ENCODE results near the gene YTHDF2.
"Not testable (repeated sequence)": the region's sequence is repeated elsewhere in the genome, so short reads cannot be mapped to it uniquely, and the experiment has no call there.

Gene YTHDF2

DNA sequence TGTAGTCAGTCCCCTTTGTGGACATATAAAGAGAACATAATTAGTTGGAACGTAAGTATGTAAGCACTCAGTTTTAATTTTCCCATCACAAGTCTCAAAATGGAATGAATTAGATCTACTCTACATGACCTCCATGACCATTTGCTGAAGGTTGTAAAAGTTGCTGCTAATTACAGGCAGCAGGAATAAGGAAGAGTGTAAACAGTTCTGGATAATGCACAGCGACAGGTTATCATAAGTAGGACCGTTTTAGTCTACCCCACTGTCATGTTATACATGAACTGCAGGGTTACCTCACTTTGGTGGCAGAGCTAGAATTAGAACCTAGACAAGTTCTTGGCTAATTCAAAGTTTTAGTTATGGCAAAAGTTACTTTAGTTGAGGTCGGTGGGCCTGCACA, 21.7 kb downstream of the YTHDF2 start:
- Histone ChIP-seq H3K4me1 (ENCODE audit: control insufficient read depth, insufficient read depth, low read length) (no peaks in the 10 kb centered on the region), H3K27ac (ENCODE audit: low read length) (no peak overlapping the region), H3K27me3 (ENCODE audit: control insufficient read depth, insufficient read depth, low read length) (no peaks in the 10 kb centered on the region), H3K9me3 (ENCODE audit: control insufficient read depth, insufficient read depth, low read length) (no peaks in the 10 kb centered on the region), H3K36me3 (ENCODE audit: control insufficient read depth, insufficient read depth, low read length) (no peaks in the 10 kb centered on the region; the same call in 1 of the 2 replicates), H3K4me3 (ENCODE audit: low read length) (no peak overlapping the region)
- no CpG with 5 or more reads among the region's 4 CpGs for WGBS (ENCODE audit: insufficient coverage, insufficient read length)
- DNase-seq (ENCODE audit: low read depth, low spot score) = no peak

DNA sequence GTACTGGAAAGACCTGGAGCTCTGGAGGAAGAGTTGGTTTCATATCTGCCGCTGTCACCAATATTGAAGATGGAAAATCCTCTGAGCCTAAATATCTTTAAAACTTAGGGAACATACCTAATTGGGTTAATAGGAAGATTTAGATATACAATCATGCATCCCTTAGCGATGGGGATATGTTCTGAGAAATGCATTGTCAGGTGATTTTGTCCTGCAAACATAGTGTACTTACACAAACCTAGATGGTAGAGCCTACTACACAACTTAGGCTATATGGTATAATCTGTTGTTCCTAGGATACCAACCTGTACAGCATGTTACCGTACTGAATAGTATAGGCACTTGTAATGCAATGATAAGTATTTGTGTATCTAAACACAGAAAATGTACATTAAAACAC, 22.5 kb downstream of the YTHDF2 start:
- Histone ChIP-seq H3K4me1 (ENCODE audit: control insufficient read depth, insufficient read depth, low read length) (no peaks in the 10 kb centered on the region), H3K36me3 (ENCODE audit: control insufficient read depth, insufficient read depth, low read length) (no peaks in the 10 kb centered on the region; the same call in 1 of the 2 replicates), H3K27me3 (ENCODE audit: control insufficient read depth, insufficient read depth, low read length) (no peaks in the 10 kb centered on the region), H3K4me3 (ENCODE audit: low read length) (no peak overlapping the region), H3K27ac (ENCODE audit: low read length) (no peak overlapping the region), H3K9me3 (ENCODE audit: control insufficient read depth, insufficient read depth, low read length) (no peaks in the 10 kb centered on the region)
- no peak for DNase-seq (ENCODE audit: low read depth, low spot score)
- WGBS (ENCODE audit: insufficient coverage, insufficient read length) = no CpG with 5 or more reads among the region's 3 CpGs

DNA sequence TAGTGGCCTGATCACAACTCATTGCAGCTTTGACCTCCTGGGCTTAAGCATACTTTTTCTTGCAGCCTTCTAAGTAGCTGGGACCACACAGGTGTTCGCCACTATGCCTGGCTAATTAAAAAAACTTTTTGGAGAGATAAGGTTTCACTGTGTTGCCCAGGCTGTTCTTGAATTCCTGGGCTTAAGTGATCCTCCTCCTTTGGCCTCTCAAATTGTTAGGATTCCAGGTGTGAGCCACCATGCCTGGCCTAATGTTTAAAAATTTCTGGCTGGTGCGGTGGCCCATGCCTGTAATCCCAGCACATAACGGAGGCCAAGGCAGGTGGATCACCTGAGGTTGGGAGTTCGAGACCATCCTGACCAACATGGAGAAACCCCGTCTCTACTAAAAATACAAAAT, 24.4 kb downstream of the YTHDF2 start:
- DNase-seq (ENCODE audit: low read depth, low spot score) = no peak
- Histone ChIP-seq H3K36me3 (ENCODE audit: control insufficient read depth, insufficient read depth, low read length) (no peaks in the 10 kb centered on the region; the same call in 1 of the 2 replicates), H3K4me1 (ENCODE audit: control insufficient read depth, insufficient read depth, low read length) (no peaks in the 10 kb centered on the region), H3K27ac (ENCODE audit: low read length) (no peak overlapping the region), H3K9me3 (ENCODE audit: control insufficient read depth, insufficient read depth, low read length) (no peaks in the 10 kb centered on the region), H3K4me3 (ENCODE audit: low read length) (no peak overlapping the region), H3K27me3 (ENCODE audit: control insufficient read depth, insufficient read depth, low read length) (no peaks in the 10 kb centered on the region)
- WGBS (ENCODE audit: insufficient coverage, insufficient read length) = no CpG with 5 or more reads among the region's 5 CpGs

DNA sequence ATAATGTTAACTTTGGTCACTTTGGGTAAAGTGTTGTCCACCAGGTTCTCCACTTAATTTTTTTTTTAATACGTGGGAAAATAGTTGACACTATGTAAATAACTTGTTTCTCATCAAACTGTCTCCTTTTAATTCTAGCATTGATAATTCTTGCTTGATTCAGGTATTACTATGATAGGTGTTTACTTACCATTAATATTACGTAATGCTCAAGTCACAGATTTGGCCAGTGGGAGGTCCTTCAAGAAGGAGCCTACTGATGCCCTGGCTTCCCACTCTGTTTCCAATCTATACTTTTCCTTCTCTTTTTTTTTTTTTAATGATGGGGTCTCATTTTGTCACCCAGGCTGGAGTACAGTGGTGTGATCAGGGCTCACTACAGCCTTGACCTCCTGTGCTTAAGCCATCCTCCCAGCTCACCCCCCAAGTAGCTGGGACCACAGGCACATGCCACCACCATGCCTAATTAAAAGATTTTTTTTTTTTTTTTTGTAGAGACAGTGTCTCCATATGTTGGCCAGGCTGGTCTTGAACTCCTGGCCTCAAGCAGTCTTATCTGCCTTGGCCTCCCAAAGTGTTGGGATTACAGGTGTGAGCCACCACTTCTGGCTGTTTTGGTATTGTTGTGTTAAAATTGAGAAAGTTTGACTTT, 29.9 kb downstream of the YTHDF2 start:
- Histone ChIP-seq H3K36me3 (ENCODE audit: control insufficient read depth, insufficient read depth, low read length) (peaks cover 4% of the 10 kb centered on the region; the same call in 1 of the 2 replicates), H3K9me3 (ENCODE audit: control insufficient read depth, insufficient read depth, low read length) (no peaks in the 10 kb centered on the region), H3K4me3 (ENCODE audit: low read length) (no peak overlapping the region), H3K27me3 (ENCODE audit: control insufficient read depth, insufficient read depth, low read length) (no peaks in the 10 kb centered on the region), H3K4me1 (ENCODE audit: control insufficient read depth, insufficient read depth, low read length) (no peaks in the 10 kb centered on the region), H3K27ac (ENCODE audit: low read length) (no peak overlapping the region)
- WGBS (ENCODE audit: insufficient coverage, insufficient read length) = no CpG with 5 or more reads among the region's 2 CpGs
- no peak for DNase-seq (ENCODE audit: low read depth, low spot score)

DNA sequence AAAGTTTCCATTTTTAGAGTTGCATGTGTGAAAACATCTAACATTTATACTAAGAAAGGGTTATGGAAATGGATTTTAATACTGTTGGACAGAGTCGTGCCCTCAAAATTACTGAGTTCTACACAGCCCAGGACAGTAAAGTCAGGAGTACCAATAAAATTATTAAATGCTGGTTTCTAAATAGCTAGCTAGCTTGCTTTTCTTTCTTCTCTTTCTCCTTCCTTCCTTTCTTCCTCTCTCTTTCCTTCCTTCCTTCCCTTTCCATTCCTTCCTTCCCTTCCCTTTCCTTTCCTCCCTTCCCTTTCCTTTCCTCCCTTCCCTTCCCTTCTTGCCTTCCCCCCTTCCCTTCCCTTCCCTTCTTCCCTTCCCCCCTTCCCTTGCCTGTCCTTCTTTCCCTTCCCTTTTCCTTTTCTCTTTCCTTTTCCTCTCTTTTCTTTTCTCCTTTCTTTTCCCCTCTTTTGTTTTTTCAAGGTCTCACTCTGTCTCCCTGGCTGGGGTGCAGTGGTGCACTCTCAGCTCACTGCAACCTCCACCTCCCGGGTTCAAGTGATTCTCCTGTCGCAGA, 33.9 kb downstream of the YTHDF2 start:
- H3K9me3 ChIP-seq (ENCODE audit: control insufficient read depth, insufficient read depth, low read length) = no peaks in the 10 kb centered on the region
- DNase-seq (ENCODE audit: low read depth, low spot score) = no peak
- no peaks in the 10 kb centered on the region for H3K27me3 ChIP-seq (ENCODE audit: control insufficient read depth, insufficient read depth, low read length)
- H3K36me3 ChIP-seq (ENCODE audit: control insufficient read depth, insufficient read depth, low read length) = peaks cover 4% of the 10 kb centered on the region; the same call in 1 of the 2 replicates
- H3K4me1 ChIP-seq (ENCODE audit: control insufficient read depth, insufficient read depth, low read length) = no peaks in the 10 kb centered on the region
- no peak overlapping the region for H3K4me3 ChIP-seq (ENCODE audit: low read length)
- no peak overlapping the region for H3K27ac ChIP-seq (ENCODE audit: low read length)
- WGBS (ENCODE audit: insufficient coverage, insufficient read length) = no CpG with 5 or more reads among the region's 3 CpGs

DNA sequence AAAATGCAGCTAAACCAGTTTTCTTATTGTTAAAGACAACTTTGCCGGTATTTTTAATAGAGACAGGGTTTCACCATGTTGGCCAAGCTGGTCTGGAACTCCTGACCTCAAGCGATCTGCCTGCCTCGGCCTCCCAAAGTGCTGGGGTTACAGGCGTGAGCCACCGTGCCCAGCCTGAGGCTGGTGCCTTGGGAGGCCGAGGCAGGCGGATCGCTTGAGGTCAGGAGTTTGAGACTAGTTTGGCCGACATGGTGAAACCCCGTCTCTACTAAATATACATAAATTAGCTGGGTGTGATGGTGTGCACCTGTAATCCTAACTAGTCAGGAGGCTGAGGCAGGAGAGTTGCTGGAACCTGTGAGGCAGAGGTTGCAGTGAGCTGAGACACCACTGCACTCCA, 35.2 kb downstream of the YTHDF2 start:
- H3K36me3 ChIP-seq (ENCODE audit: control insufficient read depth, insufficient read depth, low read length); H3K27ac ChIP-seq (ENCODE audit: low read length): not testable (repeated sequence)
- no CpG with 5 or more reads among the region's 10 CpGs for WGBS (ENCODE audit: insufficient coverage, insufficient read length)

DNA sequence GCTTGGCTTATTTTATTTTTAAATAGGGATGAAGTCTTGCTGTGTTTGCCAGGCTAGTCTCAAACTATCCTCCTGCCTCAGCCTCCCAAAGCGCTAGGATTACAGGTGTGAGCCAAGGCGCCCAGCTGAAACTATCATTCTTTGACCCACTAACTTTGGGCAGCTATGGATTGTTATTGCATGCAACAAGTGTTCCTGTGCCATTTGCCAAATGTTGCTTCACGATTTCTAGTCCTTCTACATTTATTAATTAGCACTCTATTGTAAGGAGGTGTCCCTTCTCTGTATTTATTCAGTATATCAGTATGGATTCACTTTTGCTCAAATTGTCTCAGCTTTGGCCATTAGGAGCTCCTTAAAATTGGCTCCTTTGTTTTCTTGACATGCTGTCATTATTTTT, 36.4 kb downstream of the YTHDF2 start:
- WGBS (ENCODE audit: insufficient coverage, insufficient read length) = no CpG with 5 or more reads among the region's 3 CpGs
- H3K4me3 ChIP-seq (ENCODE audit: low read length) = no peak overlapping the region
- H3K4me1 ChIP-seq (ENCODE audit: control insufficient read depth, insufficient read depth, low read length) = no peaks in the 10 kb centered on the region
- no peaks in the 10 kb centered on the region for H3K9me3 ChIP-seq (ENCODE audit: control insufficient read depth, insufficient read depth, low read length)
- peaks cover 4% of the 10 kb centered on the region; the same call in 1 of the 2 replicates for H3K36me3 ChIP-seq (ENCODE audit: control insufficient read depth, insufficient read depth, low read length)
- no peaks in the 10 kb centered on the region for H3K27me3 ChIP-seq (ENCODE audit: control insufficient read depth, insufficient read depth, low read length)
- DNase-seq (ENCODE audit: low read depth, low spot score) = no peak
- no peak overlapping the region for H3K27ac ChIP-seq (ENCODE audit: low read length)

More for the DNA sequence above, 35.2 kb downstream of the YTHDF2 start:
- not testable (repeated sequence) for H3K27me3 ChIP-seq (ENCODE audit: control insufficient read depth, insufficient read depth, low read length); H3K9me3 ChIP-seq (ENCODE audit: control insufficient read depth, insufficient read depth, low read length); H3K4me1 ChIP-seq (ENCODE audit: control insufficient read depth, insufficient read depth, low read length); DNase-seq (ENCODE audit: low read depth, low spot score); H3K4me3 ChIP-seq (ENCODE audit: low read length)

DNA sequence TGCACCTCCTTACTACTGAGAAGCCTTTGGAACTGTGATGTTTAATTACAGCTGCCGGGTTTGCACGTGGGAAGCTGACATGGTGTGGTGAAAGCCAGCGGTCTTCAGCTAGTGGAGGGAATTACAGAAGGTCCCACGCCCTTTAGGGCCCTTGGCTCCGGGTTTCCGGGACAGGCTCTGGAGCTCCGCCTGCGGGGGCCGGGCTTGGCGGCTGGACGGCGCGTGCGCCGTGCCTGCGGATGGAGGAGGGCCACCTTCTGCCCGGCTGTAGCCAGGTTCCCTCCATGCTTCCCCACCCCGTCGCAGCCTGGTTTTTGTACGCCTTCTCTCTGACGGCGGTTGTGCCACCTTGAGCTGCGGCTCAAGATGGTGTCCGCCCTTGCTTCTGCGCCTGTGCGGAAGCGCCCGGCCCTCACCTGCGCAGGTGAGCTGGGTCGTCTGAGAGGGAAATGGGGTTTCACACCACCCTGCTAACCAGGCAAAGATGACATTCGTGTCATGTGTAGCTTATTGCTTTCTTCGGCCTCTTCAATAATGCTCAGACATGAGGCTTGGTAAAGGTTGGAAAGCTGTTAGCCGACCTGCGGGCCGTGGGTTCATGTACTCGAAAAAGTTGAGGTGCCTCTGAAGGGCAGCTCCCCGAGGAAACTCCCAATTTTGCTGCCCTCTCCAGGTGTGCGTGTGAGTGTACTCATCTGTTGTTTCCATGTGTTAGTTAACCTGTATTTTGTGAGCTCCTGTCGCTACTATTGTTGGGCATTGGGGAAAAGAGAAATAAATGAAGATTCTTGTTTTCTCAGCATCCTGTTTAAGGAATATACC, 38.6 kb downstream of the YTHDF2 start:
- DNase-seq (ENCODE audit: low read depth, low spot score) = no peak
- H3K36me3 ChIP-seq (ENCODE audit: control insufficient read depth, insufficient read depth, low read length) = no peaks in the 10 kb centered on the region
- no CpG with 5 or more reads among the region's 39 CpGs for WGBS (ENCODE audit: insufficient coverage, insufficient read length)
- H3K4me3 ChIP-seq (ENCODE audit: low read length) = no peak overlapping the region
- no peaks in the 10 kb centered on the region for H3K9me3 ChIP-seq (ENCODE audit: control insufficient read depth, insufficient read depth, low read length)
- H3K4me1 ChIP-seq (ENCODE audit: control insufficient read depth, insufficient read depth, low read length) = no peaks in the 10 kb centered on the region
- no peak overlapping the region for H3K27ac ChIP-seq (ENCODE audit: low read length)
- H3K27me3 ChIP-seq (ENCODE audit: control insufficient read depth, insufficient read depth, low read length) = no peaks in the 10 kb centered on the region

DNA sequence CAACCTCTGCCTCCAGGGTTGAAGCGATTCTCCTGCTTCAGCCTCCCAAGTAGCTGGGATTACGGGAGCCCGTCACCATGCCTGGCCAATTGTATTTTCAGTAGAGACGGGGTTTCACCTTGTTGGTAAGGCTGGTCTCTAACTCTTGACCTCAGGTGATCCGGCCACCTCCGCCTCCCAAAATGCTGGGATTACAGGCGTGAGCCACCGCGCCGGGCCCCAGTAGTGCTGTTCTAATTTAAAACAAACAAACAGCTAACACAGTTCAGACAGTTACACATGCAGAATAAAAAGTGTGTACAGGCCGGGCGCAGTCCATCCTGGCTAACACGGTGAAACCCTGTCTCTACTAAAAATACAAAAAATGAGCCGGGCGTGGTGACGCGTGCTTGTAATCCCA, 39.6 kb downstream of the YTHDF2 start:
- H3K9me3 ChIP-seq (ENCODE audit: control insufficient read depth, insufficient read depth, low read length) = no peaks in the 10 kb centered on the region
- WGBS (ENCODE audit: insufficient coverage, insufficient read length) = no CpG with 5 or more reads among the region's 17 CpGs
- H3K4me3 ChIP-seq (ENCODE audit: low read length) = no peak overlapping the region
- H3K27me3 ChIP-seq (ENCODE audit: control insufficient read depth, insufficient read depth, low read length) = no peaks in the 10 kb centered on the region
- H3K4me1 ChIP-seq (ENCODE audit: control insufficient read depth, insufficient read depth, low read length) = no peaks in the 10 kb centered on the region
- no peak overlapping the region for H3K27ac ChIP-seq (ENCODE audit: low read length)
- H3K36me3 ChIP-seq (ENCODE audit: control insufficient read depth, insufficient read depth, low read length) = no peaks in the 10 kb centered on the region
- no peak for DNase-seq (ENCODE audit: low read depth, low spot score)

DNA sequence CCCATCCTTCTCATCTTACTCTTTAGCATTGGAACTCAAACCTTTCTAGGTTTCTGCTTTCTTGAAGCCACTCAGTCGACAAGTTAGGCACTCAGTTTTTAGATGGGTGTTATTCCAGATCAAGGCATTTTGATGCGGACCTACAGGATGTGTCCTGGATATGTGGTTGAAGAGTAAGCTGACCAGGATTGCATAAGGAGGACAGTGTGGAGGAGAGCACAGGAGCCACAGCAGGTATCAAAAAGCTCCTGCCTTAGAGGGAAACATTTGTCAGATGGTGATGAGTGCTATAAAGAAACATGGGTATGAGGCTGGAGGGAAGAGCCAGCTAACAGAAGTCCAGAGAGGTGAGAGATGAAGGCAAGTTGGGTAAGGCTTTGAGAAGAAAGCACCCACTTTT, 41.3 kb downstream of the YTHDF2 start:
- Histone ChIP-seq H3K27ac (ENCODE audit: low read length) (no peak overlapping the region), H3K27me3 (ENCODE audit: control insufficient read depth, insufficient read depth, low read length) (no peaks in the 10 kb centered on the region), H3K4me1 (ENCODE audit: control insufficient read depth, insufficient read depth, low read length) (no peaks in the 10 kb centered on the region), H3K9me3 (ENCODE audit: control insufficient read depth, insufficient read depth, low read length) (no peaks in the 10 kb centered on the region), H3K36me3 (ENCODE audit: control insufficient read depth, insufficient read depth, low read length) (no peaks in the 10 kb centered on the region), H3K4me3 (ENCODE audit: low read length) (no peak overlapping the region)
- no CpG with 5 or more reads among the region's 2 CpGs for WGBS (ENCODE audit: insufficient coverage, insufficient read length)
- DNase-seq (ENCODE audit: low read depth, low spot score) = no peak

Measured in iPS DF 6.9 (cell line).